PC-3 (cell line): Measurements from ENCODE around the gene RPS21. TPM values are rescaled to one million over a fixed set of nuclear protein-coding genes. Genes with fewer than 3 reads are reported as not detected.

Experiments
- ATAC-seq: fragments of 200-7000 bp; cut with Tn5 transposase; 2 replicates; pipeline ENCODE4 v1.9.1; 2020; ENCODE audit warnings: mild to moderate bottlenecking, moderate library complexity
- BruUV-seq: library from RNA; stranded (reverse); fragments of 400-500 nt; replicated peaks from 2 replicates; lab custom pipeline; 2021; lab: Mats Ljungman, UMichigan
- CTCF ChIA-PET: fragments of 300-600 bp; sonication (Branson Sonifier 250); formaldehyde crosslinking; loops from one replicate; lab custom pipeline; 2022; ENCODE audit warnings: antibody characterized with exemption; lab: Charles Lee
- POLR2A ChIA-PET: fragments of 300-600 bp; sonication (Branson Sonifier 250); formaldehyde crosslinking; loops from one replicate; lab custom pipeline; 2022; ENCODE audit warnings: antibody characterized with exemption; ENCODE audit not compliant: unreplicated experiment; lab: Charles Lee
- DNase-seq: peaks from one replicate; pipeline ENCODE4 v3.0.0-alpha.2; 2015
- H2AFZ ChIP-seq: fragments of 300-600 bp; sonication (generic); 2 replicates; pipeline ENCODE4 v1.6.0; 2016; ENCODE audit warnings: antibody characterized with exemption, low read length
- H3F3A ChIP-seq: fragments of 300-600 bp; sonication (generic); one replicate; pipeline ENCODE4 v1.6.0; 2017; ENCODE audit warnings: antibody characterized with exemption, low read length, control low read depth, mild to moderate bottlenecking; ENCODE audit not compliant: unreplicated experiment
- H3K27ac ChIP-seq: fragments of 300-600 bp; sonication (generic); 2 replicates; pipeline ENCODE4 v1.5.1; 2016; ENCODE audit warnings: mild to moderate bottlenecking, low read length
- H3K27me3 ChIP-seq: fragments of 300-600 bp; sonication (generic); 2 replicates; pipeline ENCODE4 v1.6.1; 2016; ENCODE audit warnings: low read length, mixed read lengths
- H3K36me3 ChIP-seq: fragments of 300-600 bp; sonication (generic); 2 replicates; pipeline ENCODE4 v1.6.1; 2016; ENCODE audit warnings: low read depth, mixed run types, low read length, mixed read lengths
- H3K4me1 ChIP-seq: fragments of 300-600 bp; sonication (generic); 2 replicates; pipeline ENCODE4 v1.5.1; 2016; ENCODE audit warnings: low read length; ENCODE audit not compliant: insufficient read depth
- H3K4me2 ChIP-seq: fragments of 300-600 bp; sonication (generic); 2 replicates; pipeline ENCODE4 v1.6.0; 2016; ENCODE audit warnings: low read length
- H3K4me3 ChIP-seq: fragments of 300-600 bp; sonication (generic); 2 replicates; pipeline ENCODE4 v1.5.1; 2016; ENCODE audit warnings: mild to moderate bottlenecking, low read length, mixed read lengths
- H3K79me2 ChIP-seq: fragments of 300-600 bp; sonication (generic); 2 replicates; pipeline ENCODE4 v1.6.1; 2017; ENCODE audit warnings: low read length, mixed read lengths
- H3K9ac ChIP-seq: fragments of 300-600 bp; sonication (generic); 2 replicates; pipeline ENCODE4 v1.6.0; 2016; ENCODE audit warnings: mild to moderate bottlenecking, low read length
- H3K9me2 ChIP-seq: fragments of 300-600 bp; sonication (generic); replicated peaks from 2 replicates; pipeline ENCODE4 v1.6.1; 2016; ENCODE audit warnings: mixed run types, low read length, mixed read lengths
- H3K9me3 ChIP-seq: fragments of 300-600 bp; sonication (generic); 2 replicates; pipeline ENCODE4 v1.6.1; 2016; ENCODE audit warnings: low read length, mixed read lengths
- H4K20me1 ChIP-seq: fragments of 300-600 bp; sonication (generic); 2 replicates; pipeline ENCODE4 v1.6.1; 2016; ENCODE audit warnings: low read length, mixed read lengths
- CTCF ChIP-seq: fragments of 300-600 bp; sonication (generic); conservative IDR thresholded peaks from 2 replicates; pipeline ENCODE4 v1.5.1; 2017; ENCODE audit warnings: antibody characterized with exemption, low read depth, mild to moderate bottlenecking, low read length
- EZH2 ChIP-seq: fragments of 300-600 bp; sonication (generic); IDR thresholded peaks from one replicate; pipeline ENCODE4 v1.6.1; 2017; ENCODE audit warnings: antibody characterized with exemption, mild to moderate bottlenecking, low read length; ENCODE audit not compliant: unreplicated experiment
- EZH2phosphoT487 ChIP-seq: fragments of 300-600 bp; sonication (generic); IDR thresholded peaks from 2 replicates; pipeline ENCODE4 v1.6.1; 2018; ENCODE audit warnings: mild to moderate bottlenecking, antibody characterized with exemption, low read length, borderline replicate concordance
- intact Hi-C: fragments of 100-400 bp; cut with micrococcal nuclease; formaldehyde crosslinking; loops from 2 replicates; pipeline ENCODE4 v1.9.0; 2023
- total RNA-seq: library from RNA; depleted of rRNA; stranded (reverse); fragments of >200 nt; gene quantifications from 2 replicates; pipeline ENCODE4 v1.2.3, GENCODE V29; 2014

Gene RPS21
- total RNA-seq, 1 experiment from 2014 or later: 1,945 TPM

- H3F3A ChIP-seq: no peaks in the 10 kb centered on the region
- no peaks in the 10 kb centered on the region for H3K9me3 ChIP-seq
- no peaks in the 10 kb centered on the region for H4K20me1 ChIP-seq
- TF ChIP-seq EZH2phosphoT487 (no peak), EZH2 (no peak), CTCF (no peak)
- BruUV-seq: no TSS peak
- no peaks in the 10 kb centered on the region for H3K9me2 ChIP-seq
- H3K27me3 ChIP-seq: no peaks in the 10 kb centered on the region
- H3K79me2 ChIP-seq: no peaks in the 10 kb centered on the region
- no peak overlapping the region for H3K4me3 ChIP-seq
- H3K4me2 ChIP-seq: no peak overlapping the region
- ChIA-PET CTCF (no interaction called here), POLR2A (no interaction called here)
- ATAC-seq: no peak
- DNase-seq: no peak
- no peak overlapping the region for H3K9ac ChIP-seq
- no peak overlapping the region for H3K27ac ChIP-seq
- no peaks in the 10 kb centered on the region for H3K36me3 ChIP-seq
- H2AFZ ChIP-seq: no peak overlapping the region
- intact Hi-C loops: no loop called here
- no peaks in the 10 kb centered on the region for H3K4me1 ChIP-seq
These were observed 8.7 kb downstream of the RPS21 start for GRCh38 chr20:62395311-62396242.

DNA sequence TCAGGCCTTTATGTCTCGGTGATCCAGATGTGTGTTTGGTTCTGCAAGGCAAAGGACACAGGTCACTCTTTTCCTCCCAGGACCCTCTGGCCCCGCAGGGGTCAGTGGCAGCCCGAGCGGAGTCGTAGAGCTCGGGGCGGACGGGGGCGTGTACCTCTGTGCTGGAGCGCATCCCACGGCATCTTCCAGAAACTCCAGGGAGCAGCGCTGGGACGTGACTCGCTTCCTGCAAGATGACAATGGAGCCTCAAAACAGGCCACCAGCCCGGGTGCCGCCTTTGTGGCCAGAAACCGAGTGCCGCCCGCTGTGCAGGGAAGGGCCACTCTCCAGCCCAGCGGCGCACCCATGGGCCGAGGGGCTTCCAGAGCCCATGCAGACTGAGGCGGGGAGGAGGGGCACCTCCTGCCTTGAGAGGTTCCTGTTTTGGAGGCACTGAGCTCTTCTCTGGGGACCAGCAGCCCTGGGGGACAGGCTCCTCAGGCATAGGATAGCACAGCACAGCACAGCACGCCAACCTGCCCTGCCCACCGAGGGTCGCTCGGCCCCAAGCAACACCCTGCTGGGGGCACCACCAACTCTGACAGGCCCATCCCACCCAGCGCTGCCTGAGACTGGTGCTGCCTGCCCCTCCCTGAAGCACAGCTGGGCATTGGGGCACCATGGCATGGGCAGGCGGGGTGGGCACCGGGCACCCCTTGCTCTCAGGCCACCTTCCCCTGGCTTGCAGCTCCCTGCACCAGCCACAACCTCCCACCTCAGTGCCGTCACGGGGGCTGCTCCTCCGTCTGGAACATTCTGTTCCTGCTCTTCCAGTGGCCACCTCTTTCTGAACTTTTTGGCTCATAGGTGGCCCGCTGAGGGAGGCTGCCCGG is 9.7 kb downstream of the RPS21 start:
- Histone ChIP-seq H3K4me1 (no peaks in the 10 kb centered on the region), H3K4me2 (no peak overlapping the region), H3K27me3 (no peaks in the 10 kb centered on the region), H3K36me3 (no peaks in the 10 kb centered on the region), H3K9ac (no peak overlapping the region), H4K20me1 (no peaks in the 10 kb centered on the region), H3K9me2 (no peaks in the 10 kb centered on the region), H3K79me2 (no peaks in the 10 kb centered on the region), H3K4me3 (no peak overlapping the region), H3F3A (no peaks in the 10 kb centered on the region), H3K27ac (no peak overlapping the region), H3K9me3 (no peaks in the 10 kb centered on the region), H2AFZ (no peak overlapping the region)
- ATAC-seq (no peak), DNase-seq (no peak)
- intact Hi-C loops: no loop called here
- no TSS peak for BruUV-seq
- TF ChIP-seq EZH2 (no peak), CTCF (no peak), EZH2phosphoT487 (no peak)
- ChIA-PET CTCF (no interaction called here), POLR2A (no interaction called here)
